ENCODE measurements around the gene OTOS. TPM values are rescaled to one million over a fixed set of nuclear protein-coding genes. Genes with fewer than 3 reads are reported as not detected.

OTOS gene
- total and polyA plus RNA-seq, 5 donors from 2014 or later: not detected

DNA sequence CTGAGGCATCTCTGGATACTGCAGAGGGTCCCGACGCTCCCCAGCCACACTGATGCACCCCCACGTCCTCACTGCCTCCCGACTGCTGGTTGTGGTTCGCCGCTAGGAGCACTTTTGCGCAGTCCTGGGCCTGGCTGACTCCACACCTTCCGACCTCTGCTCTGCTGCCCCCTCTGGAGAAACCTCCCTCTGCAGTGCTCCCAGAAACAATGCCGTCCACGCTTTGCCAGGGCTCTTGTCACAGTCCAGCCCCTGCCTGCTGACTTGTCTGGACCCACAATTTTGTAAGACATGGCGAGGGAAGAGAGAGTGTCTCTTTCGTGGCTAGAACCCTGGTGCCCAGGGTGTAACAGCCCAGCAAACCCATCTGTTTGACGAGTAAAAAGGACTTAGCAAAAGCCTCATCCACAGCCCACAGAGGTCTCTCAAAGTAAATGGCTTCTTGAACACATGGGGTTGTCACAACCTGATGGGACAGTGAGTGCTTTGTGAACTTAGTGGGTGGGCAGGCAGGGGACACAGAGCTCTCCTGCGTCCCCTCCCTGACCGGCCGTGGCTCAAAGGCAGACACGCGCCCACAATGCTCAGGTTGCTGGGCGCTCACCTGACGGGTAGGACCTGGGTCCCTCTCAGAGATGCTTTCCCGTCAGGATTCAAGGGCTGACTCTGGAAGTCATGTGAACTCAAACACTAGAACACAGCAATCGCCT lies 8.4 kb downstream of the OTOS start:
- Mint-ChIP-seq H3K4me1 (peaks cover 8 to 39% (median 18%) of the 10 kb centered on the region in 4 donors), H3K36me3 (peaks cover 32% of the 10 kb centered on the region), H3K27ac (peak overlapping the region in 1 of 3 donors; percentile 36), H3K27me3 (no peaks in the 10 kb centered on the region), H3K9me3 (peaks cover 0 to 2% (median 0%) of the 10 kb centered on the region in 7 donors), H3K4me3 (peak overlapping the region in 2 of 4 donors; percentile 10 to 21)
- Histone ChIP-seq H3K36me3 (ENCODE audit: control insufficient read depth, insufficient read depth, low read length) (peaks cover 60% of the 10 kb centered on the region), H3K9me3 (ENCODE audit: control insufficient read depth in 2 of 2, low read length in 2 of 2) (no peaks in the 10 kb centered on the region), H3K27me3 (ENCODE audit: control insufficient read depth, insufficient read depth, low read length) (no peaks in the 10 kb centered on the region), H3K4me3 (ENCODE audit: low read depth, low read length) (no peak overlapping the region), H3K27ac (ENCODE audit: insufficient read depth, low read length, poor library complexity, severe bottlenecking) (no peak overlapping the region), H3K4me1 (ENCODE audit: control insufficient read depth, insufficient read depth, low read length, poor library complexity, severe bottlenecking) (peaks cover 17% of the 10 kb centered on the region)
- ATAC-seq (ENCODE audit: low read depth in 2 of 2) (no peak), DNase-seq (no peak)

DNA sequence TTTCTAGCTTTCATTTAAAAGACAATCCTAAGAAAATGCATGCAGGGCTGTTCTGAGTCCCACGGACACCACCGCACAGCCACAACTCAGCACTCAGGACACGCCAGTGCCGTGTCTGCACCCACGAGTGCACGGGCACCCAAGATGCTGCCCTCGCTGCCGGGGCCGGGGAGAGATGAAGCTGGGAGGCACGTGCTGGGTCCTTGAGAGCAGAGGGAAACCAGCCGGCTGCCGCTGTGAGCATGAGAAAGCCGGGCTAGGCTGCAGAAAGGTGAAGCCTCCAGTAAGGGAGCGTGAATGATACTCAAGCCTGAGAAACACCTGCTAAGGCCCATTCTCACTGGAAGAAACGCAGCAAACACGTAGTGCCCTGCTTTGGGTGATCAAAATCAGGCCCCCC lies 9.2 kb downstream of the OTOS start:
- H3K36me3 ChIP-seq (ENCODE audit: control insufficient read depth, insufficient read depth, low read length): peaks cover 63% of the 10 kb centered on the region

DNA sequence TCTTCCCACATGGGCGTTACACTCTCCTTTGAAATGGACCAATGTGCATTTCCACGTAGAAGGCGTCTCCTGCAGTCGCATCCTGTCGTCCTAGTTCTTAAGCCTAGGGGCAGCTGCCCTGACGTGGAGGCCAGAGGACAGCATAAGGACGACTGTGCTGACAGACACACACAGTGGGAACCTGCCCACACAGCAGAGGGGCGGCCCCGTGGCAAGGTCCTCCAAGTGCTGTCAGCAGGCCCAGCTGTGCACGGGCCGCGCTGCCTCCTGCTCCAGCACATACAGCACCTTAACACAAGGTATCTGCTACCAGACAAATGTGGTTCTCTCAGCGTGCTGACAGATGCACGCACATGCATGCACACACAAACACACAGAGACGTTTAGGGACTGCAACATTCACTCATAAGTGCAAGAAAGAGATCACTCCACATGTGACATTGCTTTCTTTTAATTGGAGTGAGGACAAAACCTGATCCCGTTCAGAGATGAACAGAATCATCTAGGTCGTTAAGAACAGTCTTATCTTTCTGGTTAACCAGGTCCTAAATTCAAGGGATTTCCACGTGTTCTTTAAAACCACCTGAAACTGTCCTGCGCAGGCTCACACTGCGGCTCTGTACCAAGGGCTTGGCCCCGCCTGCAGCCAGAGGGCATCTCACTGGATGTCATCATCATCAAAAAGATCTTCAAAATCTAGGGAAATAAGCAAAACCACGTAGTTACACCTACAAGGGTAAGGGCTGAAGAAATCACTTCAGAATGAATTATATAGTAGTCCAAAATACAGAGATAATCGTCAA lies 9.9 kb downstream of the OTOS start:
- Mint-ChIP-seq H3K36me3 (peaks cover 41% of the 10 kb centered on the region), H3K4me3 (peak overlapping the region in 1 of 4 donors; percentile 71), H3K9me3 (peaks cover 0 to 2% (median 0%) of the 10 kb centered on the region in 7 donors), H3K4me1 (peaks cover 7 to 28% (median 12%) of the 10 kb centered on the region in 4 donors), H3K27me3 (no peaks in the 10 kb centered on the region), H3K27ac (no peak overlapping the region)
- DNase-seq: no peak
- H3K9me3 ChIP-seq (ENCODE audit: control insufficient read depth in 2 of 2, low read length in 2 of 2): no peaks in the 10 kb centered on the region
- H3K27ac ChIP-seq (ENCODE audit: insufficient read depth, low read length, poor library complexity, severe bottlenecking): no peak overlapping the region
- H3K36me3 ChIP-seq (ENCODE audit: control insufficient read depth, insufficient read depth, low read length): peaks cover 63% of the 10 kb centered on the region
- no peak for ATAC-seq (ENCODE audit: low read depth in 2 of 2)
- H3K4me1 ChIP-seq (ENCODE audit: control insufficient read depth, insufficient read depth, low read length, poor library complexity, severe bottlenecking): peaks cover 9% of the 10 kb centered on the region
- H3K27me3 ChIP-seq (ENCODE audit: control insufficient read depth, insufficient read depth, low read length): no peaks in the 10 kb centered on the region
- H3K4me3 ChIP-seq (ENCODE audit: low read depth, low read length): no peak overlapping the region

More for the DNA sequence above, 9.2 kb downstream of the OTOS start:
- Mint-ChIP-seq H3K27me3 (no peaks in the 10 kb centered on the region), H3K9me3 (peaks cover 0 to 2% (median 0%) of the 10 kb centered on the region in 7 donors), H3K4me1 (peaks cover 7 to 33% (median 16%) of the 10 kb centered on the region in 4 donors), H3K4me3 (peak overlapping the region in 1 of 4 donors; percentile 71), H3K27ac (no peak overlapping the region), H3K36me3 (peaks cover 38% of the 10 kb centered on the region)
- Histone ChIP-seq H3K4me3 (ENCODE audit: low read depth, low read length) (no peak overlapping the region), H3K4me1 (ENCODE audit: control insufficient read depth, insufficient read depth, low read length, poor library complexity, severe bottlenecking) (peaks cover 11% of the 10 kb centered on the region), H3K27me3 (ENCODE audit: control insufficient read depth, insufficient read depth, low read length) (no peaks in the 10 kb centered on the region), H3K27ac (ENCODE audit: insufficient read depth, low read length, poor library complexity, severe bottlenecking) (no peak overlapping the region), H3K9me3 (ENCODE audit: control insufficient read depth in 2 of 2, low read length in 2 of 2) (no peaks in the 10 kb centered on the region)
- DNase-seq (no peak), ATAC-seq (ENCODE audit: low read depth in 2 of 2) (no peak)

DNA sequence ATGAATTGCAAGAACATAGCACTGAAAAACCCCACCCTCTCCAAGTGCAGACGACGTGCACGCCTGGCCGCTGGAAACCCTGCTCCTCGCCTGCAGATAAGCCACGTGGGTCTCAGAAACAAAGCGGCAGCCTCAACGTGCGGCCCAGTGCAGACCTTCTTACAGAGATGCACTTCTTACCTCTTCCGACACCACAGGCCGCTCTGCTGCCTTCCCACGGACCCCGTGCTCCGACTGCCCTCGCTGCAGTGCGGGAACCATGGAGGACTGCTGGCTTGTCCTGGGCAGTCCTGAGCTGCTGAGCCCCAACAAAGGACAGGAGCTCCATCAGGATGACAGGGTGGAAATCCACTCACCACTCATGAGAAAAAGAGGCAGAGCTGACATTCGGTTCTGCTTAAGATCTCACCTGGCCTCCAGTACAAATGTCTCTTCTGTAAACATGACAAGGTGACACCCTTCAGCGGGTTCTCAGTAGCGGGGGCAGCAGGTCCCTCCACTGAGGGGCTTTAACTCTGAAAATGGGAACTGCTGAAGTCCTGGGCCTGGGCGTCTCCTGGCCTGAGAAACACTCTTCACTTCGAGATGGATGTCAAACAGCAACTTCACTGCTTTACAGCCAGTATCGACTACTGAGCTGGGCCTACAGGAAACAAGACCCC lies 10.6 kb downstream of the OTOS start:
- no peak for DNase-seq
- no peak for ATAC-seq (ENCODE audit: low read depth in 2 of 2)
- no peaks in the 10 kb centered on the region for H3K9me3 ChIP-seq (ENCODE audit: control insufficient read depth in 2 of 2, low read length in 2 of 2)
- peaks cover 4 to 21% (median 8%) of the 10 kb centered on the region in 4 donors for H3K4me1 Mint-ChIP-seq
- no peak overlapping the region for H3K4me3 Mint-ChIP-seq
- no peaks in the 10 kb centered on the region for H3K27me3 ChIP-seq (ENCODE audit: control insufficient read depth, insufficient read depth, low read length)
- no peak overlapping the region for H3K27ac Mint-ChIP-seq
- H3K27me3 Mint-ChIP-seq: no peaks in the 10 kb centered on the region
- no peak overlapping the region for H3K4me3 ChIP-seq (ENCODE audit: low read depth, low read length)
- peaks cover 63% of the 10 kb centered on the region for H3K36me3 ChIP-seq (ENCODE audit: control insufficient read depth, insufficient read depth, low read length)
- peaks cover 0 to 2% (median 0%) of the 10 kb centered on the region in 7 donors for H3K9me3 Mint-ChIP-seq
- no peak overlapping the region for H3K27ac ChIP-seq (ENCODE audit: insufficient read depth, low read length, poor library complexity, severe bottlenecking)
- peaks cover 42% of the 10 kb centered on the region for H3K36me3 Mint-ChIP-seq
- peaks cover 2% of the 10 kb centered on the region for H3K4me1 ChIP-seq (ENCODE audit: control insufficient read depth, insufficient read depth, low read length, poor library complexity, severe bottlenecking)

DNA sequence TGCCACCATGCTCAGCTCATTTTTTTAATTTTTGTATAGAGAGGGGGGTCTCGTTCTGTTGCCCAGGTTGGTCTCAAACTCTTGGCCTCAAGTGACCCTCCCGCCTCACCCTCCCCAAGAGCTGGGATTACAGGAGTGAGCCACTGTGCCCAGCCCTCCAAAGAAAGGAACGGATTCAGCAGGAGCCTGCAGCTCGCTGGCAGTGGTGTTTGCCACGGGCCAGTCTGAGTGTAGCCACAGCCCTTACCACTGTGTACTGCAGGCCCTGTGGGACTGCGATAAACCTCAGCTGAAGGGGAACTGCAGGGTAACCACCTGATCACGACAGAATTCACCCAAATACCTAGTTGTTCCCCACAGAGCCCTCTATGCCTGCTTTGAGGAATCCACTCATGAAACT lies 11.1 kb downstream of the OTOS start:
- Histone ChIP-seq H3K9me3 (ENCODE audit: control insufficient read depth in 2 of 2, low read length in 2 of 2) (no peaks in the 10 kb centered on the region), H3K27ac (ENCODE audit: insufficient read depth, low read length, poor library complexity, severe bottlenecking) (no peak overlapping the region), H3K4me3 (ENCODE audit: low read depth, low read length) (no peak overlapping the region), H3K4me1 (ENCODE audit: control insufficient read depth, insufficient read depth, low read length, poor library complexity, severe bottlenecking) (no peaks in the 10 kb centered on the region), H3K27me3 (ENCODE audit: control insufficient read depth, insufficient read depth, low read length) (no peaks in the 10 kb centered on the region), H3K36me3 (ENCODE audit: control insufficient read depth, insufficient read depth, low read length) (peaks cover 63% of the 10 kb centered on the region)
- no peak for DNase-seq
- H3K27ac Mint-ChIP-seq: no peak overlapping the region
- H3K4me3 Mint-ChIP-seq: no peak overlapping the region
- H3K27me3 Mint-ChIP-seq: no peaks in the 10 kb centered on the region
- H3K36me3 Mint-ChIP-seq: peaks cover 42% of the 10 kb centered on the region
- H3K9me3 Mint-ChIP-seq: peaks cover 0 to 2% (median 0%) of the 10 kb centered on the region in 7 donors
- no peak for ATAC-seq (ENCODE audit: low read depth in 2 of 2)
- H3K4me1 Mint-ChIP-seq: peaks cover 3 to 15% (median 5%) of the 10 kb centered on the region in 4 donors

DNA sequence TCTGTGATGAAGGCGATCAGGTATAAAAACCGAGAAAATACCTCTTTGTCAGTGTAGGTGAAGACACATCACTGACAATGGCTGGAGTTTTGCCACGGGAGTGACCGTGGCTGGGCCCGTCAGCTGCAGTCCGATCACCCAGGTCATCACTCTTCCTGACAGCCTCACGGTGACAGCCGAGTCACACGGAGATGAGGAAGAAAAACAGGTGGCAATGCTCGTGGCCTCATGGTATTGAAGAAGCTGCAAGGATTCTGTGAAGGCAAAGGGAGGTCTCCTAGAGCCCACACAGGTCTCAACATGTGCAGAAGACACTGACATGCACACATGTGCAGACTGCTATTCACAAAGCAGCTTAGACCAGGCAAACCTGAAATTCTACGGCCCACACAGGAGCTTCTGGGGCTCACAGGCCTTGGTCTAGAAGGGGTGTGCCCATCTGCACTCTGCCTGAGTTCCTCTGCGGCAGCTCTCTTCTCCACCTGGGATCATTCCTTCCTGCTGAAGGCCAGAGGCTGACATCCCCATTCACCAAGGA lies 11.8 kb downstream of the OTOS start:
- peaks cover 42% of the 10 kb centered on the region for H3K36me3 Mint-ChIP-seq
- H3K27ac Mint-ChIP-seq: no peak overlapping the region
- Histone ChIP-seq H3K9me3 (ENCODE audit: control insufficient read depth in 2 of 2, low read length in 2 of 2) (no peaks in the 10 kb centered on the region), H3K27me3 (ENCODE audit: control insufficient read depth, insufficient read depth, low read length) (no peaks in the 10 kb centered on the region), H3K36me3 (ENCODE audit: control insufficient read depth, insufficient read depth, low read length) (peaks cover 60% of the 10 kb centered on the region), H3K4me1 (ENCODE audit: control insufficient read depth, insufficient read depth, low read length, poor library complexity, severe bottlenecking) (no peaks in the 10 kb centered on the region), H3K4me3 (ENCODE audit: low read depth, low read length) (no peak overlapping the region), H3K27ac (ENCODE audit: insufficient read depth, low read length, poor library complexity, severe bottlenecking) (no peak overlapping the region)
- ATAC-seq (ENCODE audit: low read depth in 2 of 2) (no peak), DNase-seq (no peak)
- peaks cover 0 to 2% (median 0%) of the 10 kb centered on the region in 7 donors for H3K9me3 Mint-ChIP-seq
- H3K4me1 Mint-ChIP-seq: peaks cover 0 to 9% (median 2%) of the 10 kb centered on the region in 4 donors
- no peak overlapping the region for H3K4me3 Mint-ChIP-seq
- H3K27me3 Mint-ChIP-seq: no peaks in the 10 kb centered on the region

DNA sequence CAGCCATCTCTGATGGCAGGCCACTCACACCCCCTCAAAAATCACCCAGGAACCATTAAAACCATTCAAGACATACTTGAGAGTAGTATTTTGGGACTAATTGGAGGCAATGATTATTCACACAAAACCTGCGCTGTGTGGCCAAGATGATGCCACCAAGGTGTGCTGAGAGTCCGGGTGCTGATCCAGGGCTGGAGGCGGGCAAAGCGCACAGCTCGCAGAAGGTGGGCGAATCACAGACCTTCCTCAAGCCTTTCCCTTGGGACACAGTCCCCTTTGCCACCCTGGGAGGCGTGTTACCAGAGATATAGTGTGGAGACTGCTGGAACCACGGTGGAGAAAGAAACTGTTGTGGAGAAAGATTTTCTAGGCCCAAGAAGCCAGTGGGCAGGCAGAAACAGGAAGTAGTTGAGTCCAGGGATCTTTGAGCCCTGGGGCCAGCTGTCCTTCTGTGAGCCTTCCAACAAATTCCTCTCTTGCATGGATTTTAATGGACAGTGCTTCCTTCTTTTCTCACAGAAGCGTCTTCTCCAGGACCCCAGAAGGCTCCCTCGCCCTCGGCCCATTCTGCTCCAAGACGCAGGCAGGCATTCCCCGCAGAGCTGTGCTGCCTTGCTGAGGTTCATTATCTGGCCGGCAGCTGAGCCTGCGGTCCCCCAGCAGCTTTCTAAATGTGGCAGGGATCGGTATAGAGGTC lies 12.4 kb downstream of the OTOS start:
- no peak overlapping the region for H3K27ac Mint-ChIP-seq
- no peaks in the 10 kb centered on the region for H3K27me3 Mint-ChIP-seq
- H3K4me3 ChIP-seq (ENCODE audit: low read depth, low read length): no peak overlapping the region
- H3K4me1 ChIP-seq (ENCODE audit: control insufficient read depth, insufficient read depth, low read length, poor library complexity, severe bottlenecking): no peaks in the 10 kb centered on the region
- DNase-seq (no peak), ATAC-seq (ENCODE audit: low read depth in 2 of 2) (no peak)
- peaks cover 54% of the 10 kb centered on the region for H3K36me3 ChIP-seq (ENCODE audit: control insufficient read depth, insufficient read depth, low read length)
- H3K36me3 Mint-ChIP-seq: peaks cover 39% of the 10 kb centered on the region
- H3K4me1 Mint-ChIP-seq: peaks cover 0 to 4% (median under 1%) of the 10 kb centered on the region in 4 donors
- peaks cover 0 to 2% (median 0%) of the 10 kb centered on the region in 7 donors for H3K9me3 Mint-ChIP-seq
- no peak overlapping the region for H3K4me3 Mint-ChIP-seq
- no peak overlapping the region for H3K27ac ChIP-seq (ENCODE audit: insufficient read depth, low read length, poor library complexity, severe bottlenecking)
- no peaks in the 10 kb centered on the region for H3K27me3 ChIP-seq (ENCODE audit: control insufficient read depth, insufficient read depth, low read length)
- no peaks in the 10 kb centered on the region for H3K9me3 ChIP-seq (ENCODE audit: control insufficient read depth in 2 of 2, low read length in 2 of 2)
